VCaP (cell line): ENCODE measurements around the gene MMRN2.

Experiments
- H3K27ac ChIP-seq: fragments of 450-650 bp; 2 replicates; pipeline ENCODE4 v1.5.1; 2017
- CTCF ChIP-seq: fragments of 450-650 bp; conservative IDR thresholded peaks from 2 replicates; pipeline ENCODE4 v1.5.1; 2017; ENCODE audit warnings: mild to moderate bottlenecking, moderate library complexity

Gene MMRN2

DNA sequence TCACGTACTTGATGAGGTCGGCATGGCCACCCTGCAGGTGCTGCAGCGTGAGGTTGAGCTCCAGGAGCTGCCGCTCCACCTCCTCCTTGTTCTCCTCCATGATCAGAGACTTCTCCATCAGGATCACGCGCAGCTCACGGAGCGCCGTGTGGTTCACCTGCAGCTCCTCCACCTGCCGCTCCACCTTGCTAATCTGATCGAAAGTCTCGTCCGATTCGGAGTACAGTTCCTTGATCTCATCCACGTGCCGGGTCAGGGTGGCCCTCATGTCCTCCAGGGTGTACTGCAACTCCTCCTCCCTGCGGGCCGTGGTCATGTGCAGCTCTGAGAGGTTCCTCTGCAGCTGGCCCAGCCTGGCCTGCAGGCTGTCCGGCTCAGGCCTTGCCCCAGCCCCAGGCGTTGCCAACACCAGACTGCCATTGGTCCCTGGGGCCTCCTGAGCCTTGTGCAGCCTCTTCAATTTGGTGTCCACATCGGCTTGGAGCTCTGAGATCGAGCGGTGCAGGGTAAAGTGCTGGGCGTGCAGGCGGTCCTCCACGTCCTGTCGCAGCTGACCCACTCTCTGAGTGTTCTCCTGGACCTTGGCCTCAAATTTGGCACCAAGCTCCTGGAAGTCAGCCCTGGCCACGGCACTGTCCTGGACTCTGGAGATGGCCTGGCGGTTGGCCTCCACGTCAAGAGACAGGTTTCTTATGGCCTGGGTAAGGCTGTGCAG, 13.9 kb downstream of the MMRN2 start:
- H3K27ac ChIP-seq, result no peak overlapping the region
- TF ChIP-seq CTCF, result no peak

DNA sequence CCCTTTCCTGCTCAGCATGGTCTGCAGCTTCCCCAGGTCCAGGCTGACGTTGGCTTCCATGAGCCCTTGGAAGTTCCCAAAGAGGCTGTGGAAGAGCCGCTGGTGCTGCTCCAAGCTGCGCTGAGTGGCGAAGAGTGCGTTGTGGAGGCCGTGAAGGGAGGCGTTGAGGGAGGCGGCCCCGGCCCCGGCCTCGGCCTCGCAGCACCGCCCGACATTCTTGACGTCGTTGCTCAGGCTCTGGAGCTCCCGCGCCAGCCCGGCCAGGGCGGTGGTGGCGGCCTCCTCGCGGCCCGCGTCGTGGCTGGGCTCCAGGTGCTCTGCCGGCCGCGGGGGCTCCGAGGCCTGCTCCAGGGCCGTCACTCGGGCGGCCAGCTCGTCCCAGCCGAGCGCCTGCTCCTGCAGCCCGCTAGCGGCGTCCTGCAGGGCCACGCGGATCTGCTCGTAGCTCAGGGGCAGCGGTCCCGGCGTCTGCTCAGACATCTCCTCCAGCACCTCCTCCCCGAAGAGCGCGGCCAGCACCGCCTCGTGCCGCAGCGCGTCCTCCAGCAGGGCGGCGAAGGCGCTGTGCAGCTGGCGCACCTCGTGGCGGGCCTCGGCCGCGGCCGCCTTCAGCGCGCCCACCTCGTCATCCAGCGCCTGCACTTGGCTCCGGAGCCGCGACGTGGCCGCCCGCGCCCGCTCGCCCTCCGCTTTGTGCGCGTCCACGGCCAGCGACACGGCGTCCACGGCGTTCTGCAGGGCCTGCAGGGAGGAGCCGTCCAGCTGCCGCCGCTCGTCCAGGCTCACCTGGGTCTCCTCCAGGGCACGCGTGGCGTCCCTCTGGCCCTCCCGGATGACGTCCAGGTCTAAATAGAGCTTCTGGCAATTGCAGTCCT, 14.7 kb downstream of the MMRN2 start:
- H3K27ac ChIP-seq, result no peak overlapping the region
- no peak for TF ChIP-seq CTCF

DNA sequence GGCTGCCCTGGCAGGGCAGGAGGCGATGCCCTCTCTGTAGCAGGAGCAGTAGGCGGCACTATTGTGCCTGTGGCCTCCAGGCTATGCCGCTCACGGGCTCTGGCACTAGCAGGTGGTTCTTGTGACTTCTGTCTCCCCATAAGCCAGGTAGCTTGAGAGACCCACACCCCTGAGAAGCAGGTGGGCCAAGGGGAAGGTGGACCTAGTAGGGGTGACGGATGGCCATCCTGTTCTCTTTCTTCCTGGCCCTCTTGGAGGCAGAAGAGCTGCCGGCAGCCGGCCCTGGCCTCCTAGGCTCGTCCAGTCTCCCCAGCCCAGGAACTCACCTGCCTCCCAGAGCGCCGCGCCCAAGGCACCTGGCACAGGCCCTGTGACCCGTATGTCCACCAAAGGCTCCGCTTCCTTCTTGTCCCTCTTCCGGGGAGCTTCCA, 15.4 kb downstream of the MMRN2 start:
- no peak overlapping the region for H3K27ac ChIP-seq
- no peak for TF ChIP-seq CTCF

- no peak overlapping the region for H3K27ac ChIP-seq
- TF ChIP-seq CTCF, result no peak
Measured at GRCh38 chr10:86941426-86941825, 16.0 kb downstream of the MMRN2 start.

GRCh38 chr10:86940677-86941076, 16.7 kb downstream of the MMRN2 start:
- no peak for TF ChIP-seq CTCF
- H3K27ac ChIP-seq, result no peak overlapping the region

GRCh38 chr10:86940076-86940475, 17.3 kb downstream of the MMRN2 start:
- peak overlapping the region; percentile 60; the same call in 1 of the 2 replicates for H3K27ac ChIP-seq

DNA sequence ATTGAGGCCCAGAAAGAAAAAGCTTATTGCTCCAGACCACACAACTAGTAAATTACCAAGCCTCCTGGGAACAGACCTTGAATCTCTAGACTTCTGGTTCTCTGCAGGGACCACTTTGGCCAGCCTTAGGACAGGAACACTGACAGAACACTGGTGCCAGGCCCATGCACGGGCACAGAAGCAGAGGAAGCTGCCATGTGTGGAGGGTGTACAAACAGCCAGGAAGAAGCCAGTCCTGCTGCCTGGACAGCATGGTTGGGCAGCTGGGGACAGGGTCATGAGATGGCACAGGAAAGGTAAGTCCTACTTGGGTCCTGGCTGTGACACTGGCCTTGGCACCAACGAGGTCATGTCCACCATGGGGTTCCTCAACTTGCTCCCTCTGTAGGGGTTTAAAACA, 19.2 kb downstream of the MMRN2 start:
- no peak overlapping the region for H3K27ac ChIP-seq
- TF ChIP-seq CTCF, result no peak
